Measurements from ENCODE around the gene ADAMTS10.

ADAMTS10 gene

DNA sequence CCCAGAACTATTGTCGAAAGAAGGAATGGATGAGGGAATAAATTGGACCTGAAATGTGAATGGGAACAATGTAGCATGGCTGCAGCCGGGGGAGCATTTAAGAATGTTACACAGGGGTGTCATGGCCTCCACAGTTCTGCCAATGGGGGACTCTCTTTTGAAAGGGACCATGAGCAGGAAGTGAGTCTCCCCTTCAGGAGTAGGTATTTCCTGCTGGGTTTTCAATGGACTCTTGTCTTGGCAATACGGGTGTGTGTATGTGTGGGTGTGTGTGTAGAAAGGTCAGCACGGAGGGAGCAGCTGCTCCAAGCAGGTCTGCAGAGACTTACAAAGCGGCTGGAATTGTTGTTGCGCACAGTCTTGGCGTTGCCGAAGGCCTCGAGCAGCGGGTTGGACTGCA, 57.7 kb downstream of the ADAMTS10 start:
- DNase-seq, result no peak

DNA sequence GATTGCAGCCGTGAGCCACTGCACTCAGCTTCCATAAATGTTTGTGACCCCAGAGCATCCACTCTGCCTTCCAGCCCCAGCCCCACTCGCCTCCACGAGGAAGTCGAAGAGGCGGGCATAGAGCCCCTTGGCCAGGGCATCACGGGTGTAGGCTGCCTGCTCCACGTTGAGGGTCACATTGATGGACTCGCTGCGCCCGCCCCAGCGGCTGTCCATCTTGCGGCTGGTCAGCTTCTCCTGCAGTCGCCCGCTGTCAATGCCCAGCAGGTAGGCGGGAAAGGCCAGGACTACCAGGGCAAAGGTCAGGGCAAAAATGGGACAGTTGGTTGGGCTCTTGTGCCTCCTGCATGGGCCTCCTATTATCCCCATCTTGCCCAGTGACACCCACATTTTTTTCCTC, 60.4 kb downstream of the ADAMTS10 start:
- no peak for DNase-seq

DNA sequence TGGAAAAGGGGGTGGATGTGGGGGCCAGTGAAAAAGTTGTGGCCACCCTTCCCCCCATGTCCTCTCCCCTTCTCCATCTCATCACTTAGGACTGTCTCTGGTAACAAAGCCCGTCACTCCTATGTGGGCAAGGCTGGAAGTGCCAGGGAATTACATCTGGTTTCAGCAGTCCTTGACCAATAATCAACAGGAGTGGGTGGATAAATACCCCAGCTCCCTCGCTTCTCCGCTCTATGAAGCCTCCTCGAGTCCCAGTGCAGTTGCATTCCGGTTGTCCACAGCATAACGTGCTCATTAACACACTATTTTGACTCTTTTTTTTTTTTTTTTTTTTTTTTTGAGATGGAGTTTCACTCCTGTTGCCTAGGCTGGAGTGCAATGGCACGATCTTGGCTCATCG, 64.8 kb downstream of the ADAMTS10 start:
- no peak for DNase-seq

DNA sequence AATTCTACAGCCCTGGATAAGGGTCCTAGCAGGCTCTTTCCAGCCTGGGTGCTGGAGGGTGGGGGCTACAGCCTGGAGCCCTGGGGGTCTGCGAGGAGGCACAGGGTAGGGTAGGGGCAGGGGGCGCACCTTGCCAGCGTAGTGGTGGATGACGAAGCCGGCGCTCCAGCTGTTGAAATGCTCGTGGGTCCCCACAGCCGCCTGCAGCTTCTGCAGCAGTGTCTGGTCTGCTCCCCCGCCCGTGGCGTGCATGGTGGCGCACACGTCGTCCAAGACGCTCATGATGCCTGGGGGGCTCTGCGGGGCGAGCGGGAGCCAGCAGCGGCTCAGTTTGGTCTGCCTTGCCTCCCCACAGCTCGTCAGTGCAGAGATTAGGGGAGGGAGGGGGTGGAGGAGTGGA, 66.3 kb downstream of the ADAMTS10 start:
- no peak for DNase-seq

DNA sequence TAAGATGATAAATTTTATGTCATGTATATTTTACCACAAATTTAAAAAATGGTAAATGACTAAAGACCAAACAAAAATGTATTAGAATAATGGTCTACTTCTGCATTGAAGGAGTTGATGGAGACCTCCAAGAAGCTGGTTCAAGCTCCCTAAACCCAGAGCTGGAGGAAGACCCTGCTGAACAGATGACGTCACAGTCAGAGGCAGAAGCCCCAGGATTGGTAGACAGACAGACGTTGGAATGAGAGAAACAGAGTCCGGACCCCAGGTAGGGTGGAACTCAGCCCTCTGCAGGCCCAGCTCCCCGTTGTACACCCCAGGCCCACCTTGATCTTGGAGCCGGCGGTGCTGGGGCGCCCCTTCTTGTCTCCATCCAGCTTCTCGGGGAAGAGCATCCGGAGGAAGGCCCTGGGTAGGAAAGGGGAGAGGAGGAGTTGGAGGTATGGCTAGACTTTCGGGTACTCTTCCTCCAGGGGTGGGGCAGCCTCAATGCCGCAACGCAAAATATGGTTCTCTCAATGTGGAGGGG, 70.8 kb downstream of the ADAMTS10 start:
- no peak for DNase-seq

DNA sequence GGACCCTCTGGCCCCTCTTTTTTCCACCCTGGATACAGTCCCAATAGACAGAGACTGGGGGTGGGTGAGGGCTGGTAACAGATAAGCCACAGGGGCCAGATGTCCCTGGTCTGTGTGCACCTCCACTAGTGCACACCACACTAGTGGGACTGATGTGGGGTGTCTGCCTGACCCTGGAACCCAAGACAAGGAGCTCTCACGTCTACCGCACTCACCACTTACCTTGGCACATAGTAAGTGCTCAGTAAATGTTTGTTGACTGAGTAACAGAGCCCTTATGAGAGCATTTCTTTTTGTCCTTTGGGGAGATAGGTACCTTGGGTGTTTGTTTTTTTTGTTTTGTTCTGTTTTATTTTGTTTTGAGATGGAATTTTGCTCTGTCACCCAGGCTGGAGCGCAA, 73.4 kb downstream of the ADAMTS10 start:
- no peak for DNase-seq

DNA sequence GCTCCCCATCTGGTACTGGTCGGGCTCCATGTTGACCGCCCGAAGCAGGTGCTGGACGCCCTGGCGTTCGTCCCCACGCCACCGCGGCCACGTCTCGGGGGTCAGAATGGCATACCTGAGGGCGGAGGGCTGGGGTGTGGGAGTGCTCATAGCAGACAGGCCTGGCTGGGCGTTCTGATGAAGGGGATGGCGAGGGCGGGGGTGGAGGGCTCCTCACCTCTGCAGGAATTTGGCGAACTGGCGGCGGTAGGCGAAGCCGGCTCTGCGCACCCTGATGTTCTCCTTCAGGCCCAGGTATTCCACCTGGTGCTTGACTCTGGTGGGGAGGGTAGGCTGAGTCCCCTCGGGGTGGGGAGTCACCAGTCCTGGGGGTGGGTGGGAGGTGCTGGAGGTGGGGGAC, 74.2 kb downstream of the ADAMTS10 start:
- DNase-seq, result no peak

DNA sequence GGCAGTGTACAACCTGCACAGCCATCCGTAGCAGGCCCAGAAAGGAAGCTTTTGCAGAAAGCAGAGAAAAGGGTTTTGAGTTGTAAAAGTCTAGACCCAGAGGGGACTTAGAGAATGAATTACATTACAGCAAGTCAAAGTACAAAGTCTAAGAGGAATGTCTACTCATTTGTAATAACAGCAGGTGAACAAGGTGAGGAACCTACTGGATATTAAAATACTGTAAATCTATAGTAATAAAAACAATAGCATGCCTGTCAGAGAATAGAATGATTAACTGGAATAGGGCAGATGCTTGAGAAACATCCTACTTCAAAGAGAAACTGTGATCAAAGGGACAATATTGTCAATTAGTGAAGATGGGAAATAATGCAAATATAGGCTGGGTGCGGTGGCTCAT, 78.3 kb downstream of the ADAMTS10 start:
- DNase-seq, result no peak

DNA sequence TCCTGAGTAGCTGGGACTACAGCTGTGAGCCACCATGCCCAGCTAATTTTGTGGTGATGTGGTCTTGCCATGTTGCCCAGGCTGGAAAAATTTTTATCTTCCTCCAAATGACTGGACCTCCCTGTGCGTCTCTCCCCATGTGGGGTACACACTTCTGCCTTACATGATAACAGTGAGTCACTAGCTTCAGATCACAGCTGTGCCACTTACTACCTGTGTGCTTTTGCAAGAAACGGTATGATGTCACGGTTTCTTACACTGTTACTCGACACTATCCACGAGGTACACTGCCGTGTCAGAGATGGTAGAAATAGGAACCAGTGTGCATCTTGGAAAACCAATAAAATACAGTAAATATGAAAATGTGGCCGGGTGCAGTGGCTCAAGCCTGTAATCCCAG, 79.0 kb downstream of the ADAMTS10 start:
- no peak for DNase-seq
